ENCODE measurements around the gene CLSTN2. TPM values are rescaled to one million over a fixed set of nuclear protein-coding genes. Genes with fewer than 3 reads are reported as not detected.

The CLSTN2 gene
- total RNA-seq, 1 experiment from 2014 or later: 0.68 TPM

- no CpG with 5 or more reads among the region's 2 CpGs for WGBS (ENCODE audit: extremely low coverage, insufficient read length, low lambda C conversion rate)
- no peak overlapping the region for H2BK120ac ChIP-seq (ENCODE audit: low read depth, low read length, poor library complexity, severe bottlenecking)
- no peaks in the 10 kb centered on the region for H3K23me2 ChIP-seq (ENCODE audit: insufficient read length, low read depth, low read length, poor library complexity, severe bottlenecking)
- no peak overlapping the region for H3K4me3 Mint-ChIP-seq
- H3K27ac Mint-ChIP-seq: no peak overlapping the region
- no peaks in the 10 kb centered on the region for H3K9me3 ChIP-seq (ENCODE audit: control insufficient read depth, low read depth, low read length)
- H2BK12ac ChIP-seq (ENCODE audit: insufficient read length, low read depth, low read length): no peak overlapping the region
- H3K4me1 ChIP-seq (ENCODE audit: insufficient read depth, low read length): no peaks in the 10 kb centered on the region
- no peak for DNase-seq
- no peak overlapping the region for H3K4me2 ChIP-seq (ENCODE audit: insufficient read depth, insufficient read length, low read length)
- no peaks in the 10 kb centered on the region for H3K36me3 Mint-ChIP-seq (ENCODE audit: insufficient read depth in 1 of 3, low read depth in 3 of 3)
- no peak for TF ChIP-seq CTCF (conservative IDR thresholded peaks at IDR 0.05)
- no peaks in the 10 kb centered on the region for H3K27me3 ChIP-seq (ENCODE audit: insufficient read depth, low read length)
- no peak overlapping the region for H3K18ac ChIP-seq (ENCODE audit: insufficient read length, low read depth, low read length)
- no peak overlapping the region for H4K91ac ChIP-seq (ENCODE audit: insufficient read length, low read depth, low read length)
- H3K79me1 ChIP-seq (ENCODE audit: insufficient read depth, low read depth, low read length, poor library complexity, severe bottlenecking): no peaks in the 10 kb centered on the region
- H3K23ac ChIP-seq (ENCODE audit: insufficient read length, low read depth, low read length): no peak overlapping the region
- no peak overlapping the region for H3T11ph ChIP-seq (ENCODE audit: low read length)
- H2BK15ac ChIP-seq (ENCODE audit: low read depth, low read length): no peak overlapping the region
- peaks cover 0 to 3% of the 10 kb centered on the region in 2 experiments; a peak in 2 of 4 replicates for H3K4me1 Mint-ChIP-seq
- no peak overlapping the region for H4K8ac ChIP-seq (replicated peaks; ENCODE audit: insufficient read length, low read depth, low read length)
- no peak overlapping the region for H3K27ac ChIP-seq (ENCODE audit: insufficient read length, low read depth, low read length)
- no peak overlapping the region for H3K9ac ChIP-seq (ENCODE audit: extremely low read depth, insufficient read length, low read length)
- H3K9me3 Mint-ChIP-seq: peaks cover 0 to 4% of the 10 kb centered on the region in 2 experiments; a peak in 1 of 5 replicates
- H2BK20ac ChIP-seq (ENCODE audit: low read depth, low read length, poor library complexity, severe bottlenecking): no peak overlapping the region
- no peak overlapping the region for H2AK5ac ChIP-seq (ENCODE audit: insufficient read length, low read length)
- H3K79me2 ChIP-seq (ENCODE audit: insufficient read depth, low read length): no peaks in the 10 kb centered on the region
- H2BK5ac ChIP-seq (ENCODE audit: insufficient read length, low read length): no peak overlapping the region
- no peak overlapping the region for H2AFZ ChIP-seq (ENCODE audit: low read length)
- H3K14ac ChIP-seq (ENCODE audit: insufficient read depth, low read length): no peak overlapping the region
- no peaks in the 10 kb centered on the region for H4K20me1 ChIP-seq (ENCODE audit: control insufficient read depth, insufficient read depth, insufficient read length)
- peaks cover 2% of the 10 kb centered on the region for H3K27me3 Mint-ChIP-seq (ENCODE audit: low read depth)
- no peak overlapping the region for H3K56ac ChIP-seq (ENCODE audit: insufficient read length, low read depth, low read length)
- no peak overlapping the region for H3K4ac ChIP-seq (ENCODE audit: low read depth, low read length)
- H4K5ac ChIP-seq (ENCODE audit: insufficient read length, low read depth, low read length): no peak overlapping the region
These were observed 126.2 kb downstream of the CLSTN2 start for GRCh38 chr3:140061211-140061610.

Measured in H9 (cell line).